Measurements from ENCODE around the gene DLX5. TPM values are rescaled to one million over a fixed set of nuclear protein-coding genes. Genes with fewer than 3 reads are reported as not detected.

Gene DLX5
- total RNA-seq, 1 donor from 2014 or later = 0.22 TPM

DNA sequence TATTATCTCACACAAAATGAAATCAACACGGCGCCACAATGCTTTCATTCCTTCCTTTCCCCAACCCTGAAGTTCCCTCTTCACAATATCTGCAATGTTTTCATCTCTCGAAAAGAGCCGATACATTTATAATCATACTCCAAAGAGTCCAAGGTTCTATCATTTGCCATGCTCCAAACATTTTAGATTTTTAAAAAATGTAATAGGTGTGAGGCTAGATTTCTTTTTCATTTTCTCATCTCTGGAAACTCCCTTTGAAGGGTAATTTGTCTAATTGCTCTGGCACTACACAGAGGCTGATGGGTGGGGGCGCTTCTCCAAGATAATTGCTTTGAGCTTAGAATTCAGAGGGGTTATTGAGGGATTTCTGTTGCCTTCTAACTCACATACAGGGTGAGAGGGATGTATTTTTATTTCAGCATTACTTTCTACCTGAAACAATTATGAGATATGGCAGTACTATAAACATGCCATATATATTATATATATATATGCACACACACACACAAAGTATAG lies 4.9 kb downstream of the DLX5 start:
- intact Hi-C loops (cut with DNase I) = no loop called here

GRCh38 chr7:97018791-97019531 lies 5.7 kb downstream of the DLX5 start:
- DNase-seq (ENCODE audit: low spot score) = no peak
- intact Hi-C loops (cut with DNase I) = no loop called here

More for the DNA sequence above, 4.9 kb downstream of the DLX5 start:
- DNase-seq (ENCODE audit: low spot score) = no peak

DNA sequence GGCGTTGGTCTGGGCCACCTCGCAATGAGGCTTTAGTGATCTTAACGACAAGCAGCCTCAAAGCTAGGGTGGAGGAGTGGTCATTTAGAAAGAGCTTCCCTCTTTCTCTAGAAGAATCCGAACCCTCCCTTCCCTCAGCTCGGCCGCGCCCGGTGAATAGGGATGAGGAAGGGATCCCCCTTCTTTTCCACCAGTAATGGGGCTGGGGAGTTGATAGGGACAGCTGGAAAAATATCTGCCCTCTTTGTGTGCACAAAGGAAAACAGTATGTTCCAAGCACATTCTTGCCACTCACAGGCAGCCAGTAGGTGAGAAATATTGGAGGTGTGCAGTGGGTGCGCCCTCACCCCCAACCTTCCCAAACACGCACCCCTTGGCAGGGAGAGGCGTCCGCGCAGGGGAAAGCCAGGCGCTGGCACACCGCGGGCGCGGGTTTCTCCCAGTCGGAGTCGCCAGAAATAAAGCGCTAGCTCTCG lies 6.5 kb downstream of the DLX5 start:
- no peak for DNase-seq (ENCODE audit: low spot score)
- intact Hi-C loops (cut with DNase I) = no loop called here

- intact Hi-C loops (cut with DNase I) = no loop called here
- no peak for DNase-seq (ENCODE audit: low spot score)
These were observed 7.2 kb downstream of the DLX5 start for GRCh38 chr7:97017192-97018125.

- no peak for DNase-seq (ENCODE audit: low spot score)
- intact Hi-C loops (cut with DNase I) = no loop called here
These were observed 8.0 kb downstream of the DLX5 start for GRCh38 chr7:97016381-97017191.

DNA sequence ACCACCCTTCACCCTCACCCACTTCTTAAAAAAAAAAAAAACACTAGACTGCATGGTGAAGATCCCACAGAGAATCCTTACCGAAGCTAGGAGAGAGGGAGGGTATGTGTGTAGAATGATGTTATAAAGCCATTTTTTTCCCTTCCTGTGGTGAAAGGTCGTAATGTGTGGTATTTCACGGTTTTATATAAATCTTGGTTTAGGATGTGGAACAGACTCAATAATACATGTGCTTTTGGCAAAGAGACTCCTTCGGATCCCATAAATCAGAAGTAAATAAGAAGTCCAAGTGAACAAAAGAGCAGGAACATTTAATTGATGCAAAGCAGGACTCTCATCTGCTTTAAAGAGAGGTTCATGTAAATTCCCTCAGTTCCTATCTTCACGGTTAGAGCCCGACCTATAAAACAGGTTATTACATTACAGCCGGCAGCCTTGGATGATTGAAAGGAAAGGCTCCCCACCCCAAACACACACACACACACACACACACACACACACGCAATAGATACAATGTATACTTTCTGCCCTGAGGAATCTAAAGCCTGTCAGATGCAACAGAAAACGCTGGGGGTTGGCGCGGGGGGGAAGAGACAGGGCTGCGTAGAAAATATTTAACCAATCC lies 8.8 kb downstream of the DLX5 start:
- DNase-seq (ENCODE audit: low spot score) = no peak
- intact Hi-C loops (cut with DNase I) = no loop called here

DNA sequence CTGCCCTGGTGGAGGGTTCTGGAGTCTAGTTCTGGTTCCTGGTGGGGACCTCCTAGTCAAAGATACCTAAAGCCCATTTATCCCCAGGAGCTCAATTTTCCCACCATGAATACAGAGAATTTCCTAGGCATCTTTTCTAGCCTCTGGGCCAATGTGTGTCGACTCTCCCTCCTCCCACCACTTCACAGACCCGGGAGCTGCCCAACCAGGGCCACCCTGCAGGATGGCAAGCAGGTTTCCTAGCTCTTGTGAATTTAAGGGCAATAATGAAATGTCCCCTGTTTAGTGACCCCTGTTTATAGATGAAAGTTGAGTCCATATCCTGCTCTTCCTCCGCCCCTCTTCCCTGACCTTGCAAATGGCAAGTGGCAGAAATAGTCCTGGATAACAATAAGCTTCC lies 9.4 kb downstream of the DLX5 start:
- no peak for DNase-seq (ENCODE audit: low spot score)
- intact Hi-C loops (cut with DNase I) = no loop called here

GRCh38 chr7:97014145-97014750 lies 10.4 kb downstream of the DLX5 start:
- no peak for DNase-seq (ENCODE audit: low spot score)
- intact Hi-C loops (cut with DNase I) = no loop called here

DNA sequence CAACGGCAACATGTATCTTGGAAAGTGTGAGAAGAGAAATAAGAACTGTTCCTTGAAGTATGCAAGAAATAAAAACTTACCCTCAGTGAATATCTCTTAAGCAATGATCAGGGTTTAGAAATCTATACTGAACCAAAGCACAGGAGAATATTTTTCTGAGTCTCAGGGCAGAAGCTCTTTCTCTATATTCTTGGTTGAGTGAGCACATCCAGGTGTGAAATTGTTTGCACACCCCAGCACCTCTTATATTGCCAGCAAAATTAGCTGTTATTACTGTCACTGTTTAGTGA lies 10.8 kb downstream of the DLX5 start:
- no peak for DNase-seq (ENCODE audit: low spot score)
- intact Hi-C loops (cut with DNase I) = no loop called here

GRCh38 chr7:97013134-97013844 lies 11.3 kb downstream of the DLX5 start:
- no peak for DNase-seq (ENCODE audit: low spot score)
- intact Hi-C loops (cut with DNase I) = no loop called here

DNA sequence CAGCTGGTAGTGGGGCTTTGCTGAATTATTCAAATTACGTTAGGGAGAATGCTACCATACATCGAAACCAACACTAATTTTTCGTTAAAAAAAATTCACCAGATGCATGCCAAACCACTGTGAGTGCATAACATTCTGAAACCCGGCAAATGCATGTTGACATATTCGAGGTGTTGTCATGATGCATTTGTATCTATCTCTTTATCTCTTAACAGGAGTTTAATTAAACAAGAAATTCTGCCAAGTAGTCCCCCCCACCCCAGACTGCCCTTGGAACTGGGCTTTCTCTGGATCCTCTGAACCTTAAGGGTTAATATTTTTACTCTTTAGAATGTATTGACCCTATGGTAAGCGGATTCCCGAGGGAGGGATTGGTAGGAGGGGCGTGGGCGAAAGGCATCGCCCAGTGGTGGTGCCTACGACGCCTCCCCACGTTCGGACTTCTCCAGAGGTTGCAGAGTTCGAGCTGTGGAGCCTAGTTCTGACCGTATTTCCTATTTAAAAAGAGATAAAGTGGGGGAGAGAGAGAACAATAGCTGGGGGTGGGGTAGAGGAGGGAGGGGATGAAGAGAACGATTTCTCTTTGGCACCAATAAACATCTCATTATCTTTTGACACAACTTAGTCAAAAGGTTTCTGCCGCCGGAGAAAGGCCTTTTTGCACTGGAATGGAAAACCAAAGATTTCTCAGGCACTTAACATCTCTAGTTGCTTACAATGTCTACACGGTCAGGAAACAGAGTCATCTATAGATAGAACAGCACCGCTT lies 12.1 kb downstream of the DLX5 start:
- intact Hi-C loops (cut with DNase I) = no loop called here
- no peak for DNase-seq (ENCODE audit: low spot score)

DNA sequence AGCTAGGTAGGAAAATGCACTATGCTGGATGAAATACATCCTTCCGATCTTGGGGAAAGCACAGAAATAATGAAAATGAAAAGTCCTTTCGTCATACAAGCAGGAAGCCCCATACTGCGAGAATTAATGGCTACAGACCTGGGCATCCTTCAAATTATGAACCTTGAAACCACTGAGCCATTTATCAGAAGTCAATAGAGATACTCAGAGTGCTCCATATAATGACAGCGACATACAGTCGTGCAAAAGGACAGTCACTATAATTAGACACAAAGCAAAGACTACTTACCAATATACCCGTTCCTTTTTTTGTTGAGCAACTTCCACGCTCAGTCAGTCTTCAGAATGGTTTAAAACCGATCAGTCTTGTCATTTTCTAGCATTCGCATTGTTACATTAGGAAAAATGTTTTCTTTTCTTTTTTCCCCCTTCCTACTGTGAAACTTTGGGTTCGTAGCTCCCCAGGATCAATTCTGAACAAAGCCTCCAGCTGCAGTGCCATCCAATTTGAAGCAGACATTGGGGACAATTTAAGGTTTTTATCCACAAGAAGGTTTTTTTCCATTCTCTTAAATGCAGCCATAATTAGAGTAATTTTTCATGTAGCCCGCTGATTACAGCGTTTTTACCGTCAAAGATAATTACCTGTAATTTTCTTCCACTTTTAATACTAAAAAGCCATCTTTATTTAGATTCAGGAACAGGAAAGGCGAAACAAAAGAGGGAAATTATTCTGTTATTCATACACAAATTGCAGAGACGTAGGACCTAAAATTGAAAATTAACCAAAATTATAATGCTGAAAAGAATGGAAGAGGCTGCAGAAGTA lies 12.9 kb downstream of the DLX5 start:
- DNase-seq (ENCODE audit: low spot score) = no peak
- intact Hi-C loops (cut with DNase I) = no loop called here

GRCh38 chr7:97011104-97011503 lies 13.5 kb downstream of the DLX5 start:
- intact Hi-C loops (cut with DNase I) = no loop called here
- no peak for DNase-seq (ENCODE audit: low spot score)

GRCh38 chr7:97009753-97010732 lies 14.6 kb downstream of the DLX5 start:
- intact Hi-C loops (cut with DNase I) = no loop called here
- DNase-seq (ENCODE audit: low spot score) = no peak

DNA sequence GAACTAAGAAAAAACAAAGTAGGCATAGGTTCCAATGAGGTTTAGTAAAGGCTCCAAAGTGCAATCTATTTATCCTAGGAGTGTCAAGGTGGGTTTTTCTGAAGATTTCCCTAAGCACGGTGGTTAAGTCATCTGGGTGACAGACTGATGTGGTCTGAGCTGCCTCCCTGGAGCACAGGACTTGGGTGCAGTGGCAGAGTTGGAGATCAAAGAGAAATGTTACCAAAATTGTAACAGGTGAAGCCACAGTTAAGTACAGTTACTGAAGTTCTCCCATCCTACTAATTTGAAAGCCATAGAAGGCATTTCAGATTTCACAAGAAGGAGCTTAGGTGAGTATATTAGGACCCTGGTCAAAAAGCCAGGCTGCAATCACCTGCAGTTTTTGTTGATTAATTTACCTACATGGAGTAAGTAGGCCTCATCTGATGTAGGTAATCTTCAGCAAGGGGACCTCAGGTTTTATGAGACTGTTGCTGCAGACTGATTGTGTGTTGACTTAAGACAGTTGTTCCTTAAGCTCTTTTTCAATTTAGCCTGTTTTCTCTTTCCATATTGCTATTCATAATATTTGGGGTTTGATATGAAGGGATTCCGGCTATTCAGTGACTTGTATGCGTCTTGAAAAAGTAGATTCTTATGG lies 16.2 kb downstream of the DLX5 start:
- no peak for DNase-seq (ENCODE audit: low spot score)
- intact Hi-C loops (cut with DNase I) = no loop called here

- intact Hi-C loops (cut with DNase I) = no loop called here
These were observed 17.1 kb downstream of the DLX5 start for GRCh38 chr7:97007583-97007861.

More at GRCh38 chr7:97007583-97007861, 17.1 kb downstream of the DLX5 start:
- no peak for DNase-seq (ENCODE audit: low spot score)

Measured in cardiac septum (tissue), 1 donor.